Fibroblast of skin of abdomen (primary cell): Measurements from ENCODE around the gene SLC39A5.

Experiments
- DNase-seq: peaks from one replicate; pipeline ENCODE4 v3.0.0-alpha.2; 2013

Gene SLC39A5

DNA sequence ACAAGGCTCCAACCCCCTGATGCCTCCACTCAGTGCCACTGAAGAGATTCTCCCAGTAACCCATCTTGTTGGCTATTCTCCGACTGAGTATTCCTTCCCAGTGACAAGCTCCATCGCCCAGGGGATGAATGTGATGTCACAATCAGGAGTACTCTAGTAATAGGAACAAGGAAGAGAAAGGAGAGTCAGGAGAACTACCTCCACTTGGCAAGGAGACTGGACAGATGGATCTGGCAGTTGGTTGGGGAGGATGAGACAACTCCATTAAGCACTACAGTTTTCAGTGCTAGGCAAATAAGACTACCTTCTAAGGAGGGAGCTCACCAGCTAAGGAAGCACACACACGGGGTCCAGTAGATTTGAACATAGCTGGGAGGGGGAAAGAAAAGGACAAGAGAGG lies 13.4 kb upstream of the SLC39A5 start:
- no peak for DNase-seq

DNA sequence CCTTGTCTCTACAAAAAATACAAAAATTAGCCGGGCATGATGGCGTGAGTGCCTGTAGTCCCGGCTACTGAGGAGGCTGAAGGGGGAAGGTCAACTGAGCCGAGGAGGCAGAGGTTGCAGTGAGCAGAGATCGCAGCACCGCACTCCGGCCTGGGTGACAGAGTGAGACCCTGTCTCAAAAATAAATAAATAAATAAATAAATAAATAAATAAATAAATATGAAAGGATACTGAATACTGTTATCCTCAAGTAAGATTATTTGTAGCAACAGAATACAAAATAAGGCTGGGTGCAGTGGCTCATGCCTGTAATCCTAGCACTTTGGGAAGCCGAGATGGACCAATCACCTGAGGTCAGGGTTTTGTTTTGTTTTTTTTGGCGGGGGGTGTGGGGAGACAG lies 10.0 kb upstream of the SLC39A5 start:
- DNase-seq: no peak

GRCh38 chr12:56220611-56221231 lies 9.1 kb upstream of the SLC39A5 start:
- DNase-seq: peak; percentile 58

DNA sequence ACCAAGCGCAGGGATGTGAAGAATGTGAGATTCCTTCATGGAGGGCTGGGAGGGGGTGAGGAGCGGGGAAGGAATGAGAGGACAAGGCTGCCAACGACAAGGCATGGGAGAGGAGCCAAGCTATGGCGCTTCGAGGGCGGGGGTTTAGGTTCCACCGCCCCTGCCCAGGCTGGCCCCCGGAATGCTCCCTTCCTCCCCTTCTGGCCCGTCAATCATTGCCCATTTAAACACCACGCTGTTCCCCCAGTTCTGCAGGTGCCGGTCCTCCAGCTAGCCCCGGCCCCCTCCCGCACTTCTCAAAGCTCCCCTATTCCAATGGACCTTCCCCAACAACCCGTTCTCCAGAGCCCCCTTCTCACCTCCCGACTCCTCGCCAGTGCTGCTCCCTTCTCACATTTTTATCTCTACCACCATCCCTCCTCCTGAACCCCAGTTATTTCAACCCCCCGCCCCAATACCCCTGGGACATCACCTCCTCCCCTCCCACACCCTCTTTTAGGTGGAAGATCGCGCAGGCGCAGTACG lies 8.6 kb upstream of the SLC39A5 start:
- DNase-seq: peak; percentile 88

- peak; percentile 98 for DNase-seq
Measured at GRCh38 chr12:56221757-56222530, 7.9 kb upstream of the SLC39A5 start, which contains the start of gene RNF41. Gene RNF41, minus strand, starts transcription at chr12:56221922. Its CDS starts 7,875 bp downstream, at chr12:56214047.

DNA sequence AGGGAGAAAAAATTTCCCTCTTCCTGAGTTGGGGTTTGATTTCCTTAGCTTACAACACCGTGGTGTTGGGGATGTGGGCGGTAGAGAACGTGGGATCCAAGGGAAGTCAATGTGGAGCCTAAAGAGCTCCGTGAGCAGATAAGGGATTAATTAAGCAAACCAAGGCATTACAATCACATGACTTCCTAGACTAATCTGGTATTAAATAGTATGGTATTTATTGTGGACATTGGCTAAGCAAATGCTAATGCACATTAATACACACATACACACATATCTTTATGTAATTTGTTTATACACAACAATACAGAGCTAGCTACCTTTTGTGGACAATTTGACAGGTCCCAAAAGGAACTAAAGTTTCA lies 7.3 kb upstream of the SLC39A5 start:
- DNase-seq: no peak

DNA sequence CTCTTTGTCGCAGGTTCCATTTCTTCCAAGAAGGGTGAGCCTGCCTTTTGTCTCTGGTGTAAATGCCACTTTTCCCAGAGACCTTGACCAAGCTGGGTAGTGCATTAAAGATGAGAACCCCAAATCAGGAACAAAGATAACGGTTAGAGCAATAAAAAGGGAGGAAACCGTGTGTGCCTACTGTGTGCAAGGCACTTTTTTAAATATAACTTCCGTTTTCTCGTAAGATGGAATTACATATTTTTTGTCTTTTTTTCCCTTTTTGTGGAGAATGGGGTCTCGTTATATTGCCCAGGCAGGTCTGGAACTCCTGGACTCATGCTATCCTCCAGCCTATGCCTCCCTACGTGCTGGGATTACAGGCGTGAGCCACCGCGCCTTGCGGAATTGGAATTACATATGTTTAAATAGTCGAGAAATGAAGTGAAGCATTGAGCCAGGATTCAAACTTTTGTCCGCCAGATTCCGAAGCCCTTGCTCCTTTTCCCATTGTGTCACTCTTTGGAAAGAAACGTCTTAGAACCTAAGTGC lies 6.2 kb upstream of the SLC39A5 start:
- DNase-seq: no peak

DNA sequence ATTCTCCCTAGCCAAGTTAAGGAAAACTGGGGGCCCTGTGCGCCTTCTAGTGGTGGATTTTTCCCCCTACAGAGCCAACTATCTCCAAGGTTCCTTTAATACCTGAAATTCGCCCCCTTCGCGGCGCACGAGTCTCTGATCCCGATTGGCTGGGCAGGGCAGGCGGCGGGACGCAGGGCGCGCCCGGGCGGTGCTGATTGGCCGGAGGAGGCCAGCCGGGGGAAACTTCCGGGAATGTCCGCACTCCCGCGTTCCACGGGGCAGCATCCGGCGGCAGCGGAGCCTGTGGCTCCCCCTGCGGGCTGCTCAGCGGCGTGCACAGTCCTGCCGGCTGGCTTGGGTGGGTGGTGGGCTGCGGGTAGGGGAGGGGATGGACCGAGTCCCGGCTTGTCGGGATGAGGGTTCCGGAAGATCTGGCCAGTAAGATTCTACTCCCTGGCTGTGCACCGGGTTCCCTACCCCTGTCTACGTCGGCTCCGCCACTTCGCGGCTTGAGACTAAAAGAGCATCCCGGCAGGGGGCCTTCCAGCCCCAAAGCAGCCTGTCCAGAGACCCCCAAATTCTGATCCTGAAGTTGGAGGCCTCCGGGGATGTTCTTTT lies 5.6 kb upstream of the SLC39A5 start, which contains the start of gene NABP2:
Gene NABP2, plus strand, starts transcription at position 241 of the 600 bp plus-strand sequence. CDS start 515 bp downstream, outside the sequence.
- peak; percentile 99 for DNase-seq

- DNase-seq: no peak
Measured at GRCh38 chr12:56224954-56225353, 4.9 kb upstream of the SLC39A5 start.

- no peak for DNase-seq
Measured at GRCh38 chr12:56229082-56229481, 769 bp upstream of the SLC39A5 start.

DNA sequence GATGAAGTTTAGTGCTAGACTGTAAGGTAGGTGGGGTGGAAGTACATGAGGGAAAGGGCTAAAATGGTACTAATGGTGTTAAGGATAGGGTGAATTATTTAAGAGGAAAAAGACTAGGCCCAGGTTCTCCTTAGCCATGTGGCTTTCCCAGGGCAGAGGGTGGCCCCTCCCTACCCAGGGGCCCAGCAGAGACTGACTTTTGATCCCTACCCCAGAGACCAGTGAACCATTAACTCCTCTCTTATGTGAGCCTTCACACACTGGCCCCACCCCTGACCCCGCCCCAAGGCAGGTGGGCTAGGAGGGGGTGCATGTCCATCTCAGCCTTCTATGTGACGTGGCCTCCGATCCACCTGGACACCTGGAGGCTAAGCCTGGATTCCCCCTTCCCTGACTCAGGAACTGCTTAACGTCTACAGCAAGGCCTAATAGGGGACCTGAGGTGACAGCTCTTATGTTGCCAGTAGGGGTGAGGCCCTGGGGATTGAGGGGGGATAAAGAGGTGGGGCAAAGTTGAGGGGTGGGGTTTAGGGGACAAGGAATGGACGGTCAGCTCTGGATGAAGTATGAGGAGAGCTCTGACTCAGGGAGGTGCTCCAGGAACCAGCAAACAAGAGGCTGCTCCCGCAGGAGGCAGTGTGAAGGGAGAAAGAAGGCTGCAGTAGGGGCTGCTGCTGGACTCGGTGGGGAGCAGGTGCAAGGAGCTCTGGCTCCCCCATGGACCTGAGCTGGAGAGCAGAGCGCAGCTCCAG lies 757 bp downstream of the SLC39A5 start:
- DNase-seq: no peak

DNA sequence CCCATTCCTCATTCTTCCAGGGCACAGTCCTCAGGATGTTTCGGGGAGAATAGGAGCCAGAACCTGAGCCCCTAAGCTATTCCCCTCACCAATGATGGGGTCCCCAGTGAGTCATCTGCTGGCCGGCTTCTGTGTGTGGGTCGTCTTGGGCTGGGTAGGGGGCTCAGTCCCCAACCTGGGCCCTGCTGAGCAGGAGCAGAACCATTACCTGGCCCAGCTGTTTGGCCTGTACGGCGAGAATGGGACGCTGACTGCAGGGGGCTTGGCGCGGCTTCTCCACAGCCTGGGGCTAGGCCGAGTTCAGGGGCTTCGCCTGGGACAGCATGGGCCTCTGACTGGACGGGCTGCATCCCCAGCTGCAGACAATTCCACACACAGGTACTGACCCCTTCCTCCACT lies 1.3 kb downstream of the SLC39A5 start:
- DNase-seq: no peak

- no peak for DNase-seq
Measured at GRCh38 chr12:56234746-56235436, 5.0 kb downstream of the SLC39A5 start.

DNA sequence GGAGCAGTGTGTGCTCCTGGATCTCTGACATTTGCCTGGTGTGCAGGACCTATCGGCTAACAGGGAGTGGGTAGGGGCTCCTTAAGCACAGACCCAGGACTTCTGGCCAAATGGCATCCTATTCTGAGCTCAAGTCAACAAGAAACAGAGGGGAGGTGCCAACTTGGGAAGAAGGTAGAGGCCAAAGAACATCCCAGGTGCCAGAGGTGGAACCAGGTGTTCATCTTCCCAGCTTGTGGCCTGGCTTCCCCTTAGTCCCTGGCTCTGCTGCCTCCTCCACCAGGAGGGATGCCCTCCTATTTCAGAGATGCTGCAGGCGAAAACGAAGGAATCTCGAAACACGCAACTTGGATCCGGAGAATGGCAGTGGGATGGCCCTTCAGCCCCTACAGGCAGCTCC lies 6.2 kb downstream of the SLC39A5 start:
- DNase-seq: no peak

DNA sequence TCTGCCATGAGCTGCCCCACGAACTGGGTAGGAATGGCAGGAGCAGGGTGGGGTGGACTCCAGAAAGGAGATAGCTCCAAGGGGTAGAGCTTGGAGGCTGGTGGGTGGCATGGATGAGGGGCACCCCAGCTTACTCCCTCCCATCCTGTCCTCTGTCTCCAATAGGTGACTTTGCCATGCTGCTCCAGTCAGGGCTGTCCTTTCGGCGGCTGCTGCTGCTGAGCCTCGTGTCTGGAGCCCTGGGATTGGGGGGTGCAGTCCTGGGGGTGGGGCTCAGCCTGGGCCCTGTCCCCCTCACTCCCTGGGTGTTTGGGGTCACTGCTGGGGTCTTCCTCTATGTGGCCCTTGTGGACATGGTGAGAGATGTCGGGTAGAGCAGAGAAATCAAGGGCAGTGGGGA lies 7.1 kb downstream of the SLC39A5 start:
- DNase-seq: no peak

- no peak for DNase-seq
Measured at GRCh38 chr12:56237552-56237951, 7.7 kb downstream of the SLC39A5 start.

GRCh38 chr12:56241424-56242303 lies 11.8 kb downstream of the SLC39A5 start:
- no peak for DNase-seq

DNA sequence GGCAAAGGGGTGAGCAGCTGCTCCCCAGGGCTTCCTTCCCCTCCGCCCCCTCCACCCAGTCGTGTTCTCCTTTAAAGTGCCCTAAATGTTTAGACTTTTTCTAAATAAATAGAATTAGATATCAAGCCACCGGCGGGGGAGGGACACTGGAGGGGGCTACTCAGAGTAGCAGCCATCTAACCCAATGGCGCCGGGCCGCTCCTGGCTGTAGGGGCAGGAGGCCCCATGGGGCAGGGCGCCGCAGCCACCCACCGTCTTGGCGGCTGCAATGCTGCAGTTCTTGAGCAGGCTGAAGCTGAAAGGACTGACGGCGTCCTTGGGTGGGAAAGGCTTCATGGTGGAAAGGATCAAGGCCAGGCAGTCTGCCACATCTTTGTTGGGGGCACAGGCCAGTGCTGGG lies 13.1 kb downstream of the SLC39A5 start:
- no peak for DNase-seq

- no peak for DNase-seq
Measured at GRCh38 chr12:56243731-56244181, 13.9 kb downstream of the SLC39A5 start.

DNA sequence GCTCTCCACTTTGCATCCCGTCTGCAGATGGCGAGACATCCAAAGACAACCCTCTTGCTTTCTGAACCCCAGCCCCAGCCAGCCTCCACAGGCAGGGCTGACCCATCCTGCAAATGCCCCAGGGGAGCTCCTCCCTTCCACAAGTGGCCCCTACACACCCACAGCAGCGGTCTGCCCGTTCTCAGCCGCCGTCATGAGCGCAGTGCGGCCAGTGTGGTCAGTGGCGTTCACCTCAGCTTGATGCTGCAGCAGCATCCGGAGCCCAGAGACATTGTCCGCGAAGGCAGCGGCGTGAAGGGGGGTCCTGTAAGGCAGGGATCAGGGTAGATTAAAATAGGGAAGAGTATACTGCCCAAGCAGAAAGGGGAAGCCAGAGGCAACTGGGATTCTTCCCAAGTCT lies 14.6 kb downstream of the SLC39A5 start:
- no peak for DNase-seq

DNA sequence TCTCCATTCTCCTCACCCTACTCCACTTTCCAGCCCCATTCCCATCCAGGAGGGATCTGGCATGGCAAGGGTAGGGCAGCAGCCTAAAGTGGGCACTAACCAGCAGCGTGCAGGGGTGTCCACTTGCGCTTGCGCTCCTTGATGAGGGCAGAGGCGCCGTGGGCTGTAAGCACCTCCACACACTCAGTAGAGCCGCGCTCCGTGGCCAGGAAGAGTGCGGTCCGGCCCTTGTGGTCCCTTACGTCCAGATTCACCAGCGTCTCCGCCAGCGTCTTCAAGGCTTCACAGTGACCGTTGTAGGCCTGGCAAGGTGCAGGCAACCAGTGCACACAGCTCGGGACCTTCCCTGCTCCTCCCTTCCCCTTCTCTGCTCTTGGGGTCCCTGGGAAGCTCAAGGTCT lies 18.1 kb downstream of the SLC39A5 start:
- no peak for DNase-seq
